HPDE6-E6E7 (cell line): ENCODE results near the gene TICAM2.

Experiments used
- DNase-seq: peaks from one replicate; pipeline ENCODE4 v3.0.0; 2011; ENCODE audit warnings: missing footprints; ENCODE audit errors: extremely low spot score

TICAM2 gene

DNA sequence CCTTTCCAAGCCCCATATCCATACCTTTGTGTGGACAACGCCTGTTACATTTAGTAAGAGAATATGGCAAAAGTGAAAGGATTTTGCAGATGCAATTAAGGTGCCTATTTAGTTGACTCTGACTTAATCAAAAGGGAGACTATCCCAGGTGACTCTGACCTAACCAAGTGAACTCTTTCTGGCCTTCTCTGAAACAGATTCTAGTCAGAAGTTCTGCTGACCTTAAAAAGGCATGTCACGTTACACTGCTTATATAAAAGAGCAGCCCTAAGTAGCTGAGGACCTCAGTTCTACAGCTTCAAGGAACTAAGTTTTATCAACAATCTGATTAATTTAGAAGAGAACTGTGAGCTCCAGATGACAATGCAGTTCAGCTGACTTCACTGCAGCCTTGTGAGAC, 5.7 kb upstream of the TICAM2 start:
- DNase-seq: no peak

DNA sequence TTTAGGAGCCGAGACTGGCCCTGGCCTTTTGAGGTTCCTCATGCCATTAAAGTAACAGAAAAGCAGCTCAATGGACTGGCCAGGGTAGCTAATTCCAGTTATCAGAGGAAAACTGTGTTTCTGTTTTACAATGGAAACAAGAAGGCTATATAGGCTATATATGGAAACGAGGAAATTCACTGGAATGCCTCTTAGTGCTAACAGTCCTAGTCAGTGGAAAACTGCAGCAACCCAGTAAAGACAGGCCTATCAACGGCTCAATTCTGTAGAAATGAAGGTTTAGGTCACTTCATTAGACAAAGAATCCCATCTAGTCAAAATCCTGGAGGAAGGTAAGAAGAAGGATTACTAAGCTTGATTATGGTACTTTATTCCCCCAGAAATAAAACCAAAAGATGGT, 3.2 kb upstream of the TICAM2 start:
- DNase-seq: no peak

DNA sequence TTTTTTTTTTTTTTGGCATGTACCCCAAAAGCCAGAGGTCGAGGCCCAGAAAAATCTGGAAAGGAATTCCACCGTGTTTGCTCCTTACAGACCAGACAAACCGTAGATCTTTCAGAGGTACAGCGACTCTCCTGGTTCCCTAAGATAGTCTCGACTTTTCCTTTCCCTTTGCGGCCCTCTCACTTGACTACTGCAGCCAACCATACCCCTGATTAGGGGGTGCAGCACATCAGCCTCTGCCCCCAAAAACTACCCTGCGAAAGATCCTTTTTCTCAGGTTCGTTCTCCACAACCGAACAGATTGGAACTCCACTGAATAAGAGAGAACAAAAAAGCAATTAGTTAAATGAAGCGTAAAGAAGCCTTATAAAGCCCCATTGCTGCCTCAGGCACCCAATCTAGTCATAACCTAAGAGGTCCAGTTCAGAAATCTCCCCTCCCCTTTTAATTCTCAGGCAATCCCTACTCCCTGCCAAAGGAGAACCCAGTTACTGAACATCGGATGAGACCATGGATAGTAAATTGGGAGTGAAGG, 379 bp upstream of the TICAM2 start:
- DNase-seq: no peak

DNA sequence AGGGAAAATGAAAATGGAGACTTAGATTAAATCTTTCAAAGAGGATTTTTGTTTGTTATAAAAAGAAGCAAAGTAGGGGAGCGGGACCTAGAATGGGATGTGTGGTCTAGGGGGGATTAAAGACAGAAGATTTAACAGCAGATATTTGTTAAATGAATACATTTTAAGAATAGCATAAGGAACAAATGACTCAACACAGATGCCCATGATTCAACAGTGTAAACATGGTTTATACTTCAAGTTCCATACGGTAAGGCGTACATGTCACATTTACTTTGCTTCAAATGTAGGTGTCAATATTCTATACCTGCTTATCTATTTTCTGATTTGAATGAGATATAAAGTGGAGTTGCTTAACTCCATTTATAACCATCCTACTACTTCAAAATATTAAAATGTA, 1.5 kb downstream of the TICAM2 start:
- no peak for DNase-seq

DNA sequence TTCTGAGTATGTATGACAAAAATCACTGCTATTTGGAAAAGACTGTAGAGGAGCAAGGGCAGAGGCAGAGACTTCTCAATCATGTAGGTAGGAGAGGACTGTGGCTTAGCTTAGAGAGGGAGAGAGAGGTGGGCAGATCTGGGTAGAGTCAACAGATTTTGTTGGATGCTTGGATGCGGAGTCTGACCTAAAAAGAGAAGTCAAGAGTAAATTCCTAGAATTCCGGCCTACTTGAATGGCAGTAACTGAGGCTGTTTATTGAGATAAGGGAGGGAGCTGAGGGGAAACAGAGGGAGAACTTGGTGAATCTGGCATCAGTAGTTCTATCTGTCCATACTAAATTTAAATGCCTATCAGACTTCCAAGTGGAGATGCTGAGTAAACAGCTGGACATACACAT, 2.4 kb downstream of the TICAM2 start:
- no peak for DNase-seq

DNA sequence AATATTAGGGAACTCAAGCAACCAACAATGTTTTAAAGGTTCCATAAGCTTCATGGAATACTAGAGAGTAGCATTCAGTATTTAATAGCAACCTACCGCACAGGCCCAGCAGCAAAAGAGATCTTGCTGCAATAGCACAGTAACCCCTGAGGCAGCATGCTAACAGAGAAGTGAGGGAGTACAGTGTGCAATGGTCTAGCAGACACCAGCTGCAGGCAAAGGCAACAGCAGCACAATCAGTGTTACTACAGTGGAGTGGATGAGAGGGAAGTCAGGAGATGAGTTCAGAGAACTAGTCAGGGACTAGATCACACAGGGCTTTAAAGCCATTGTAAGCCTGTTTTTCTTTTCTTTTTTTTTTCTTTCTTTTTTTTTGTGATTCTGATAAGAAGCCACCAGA, 2.8 kb downstream of the TICAM2 start:
- no peak for DNase-seq

DNA sequence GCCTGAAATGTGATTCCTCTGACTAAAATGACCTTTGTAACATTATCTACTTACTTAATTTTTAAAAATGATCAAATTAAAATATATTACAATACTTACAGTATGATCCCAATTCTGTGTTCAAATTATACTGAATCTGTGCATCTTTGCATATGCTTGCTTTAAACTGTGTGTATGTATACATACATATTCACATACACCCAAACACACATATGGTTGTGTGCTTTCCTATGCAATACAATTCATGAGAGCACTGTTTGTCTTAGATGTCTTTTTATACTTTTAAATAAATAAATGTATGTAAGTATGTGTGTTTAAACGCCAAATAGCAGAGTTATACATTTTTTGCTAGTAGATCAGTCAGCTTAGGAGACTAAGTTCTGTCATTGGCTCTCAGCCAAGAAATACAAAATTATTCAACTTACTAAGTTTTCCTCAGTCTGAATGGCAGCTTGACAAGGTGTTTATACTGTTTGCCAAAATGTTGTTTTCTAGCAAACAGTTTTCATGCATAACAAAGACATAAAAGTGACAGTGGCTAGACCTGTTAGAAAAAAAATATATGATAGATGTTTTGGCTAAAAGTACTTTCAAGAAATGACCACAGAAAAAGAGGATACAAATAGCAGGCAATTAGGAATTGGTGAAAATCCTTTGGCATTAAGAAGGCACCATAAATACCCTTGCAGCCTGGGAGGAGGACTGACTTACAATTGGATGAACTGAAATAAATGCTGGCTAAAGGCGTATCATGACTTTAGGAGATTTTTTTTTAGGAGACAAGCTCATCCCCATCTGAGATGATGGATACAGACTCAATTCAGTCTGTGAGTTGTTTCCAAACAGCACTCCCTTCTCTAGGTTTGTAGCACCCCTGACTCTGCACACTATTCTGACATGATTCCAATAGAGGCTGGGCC, 7.9 kb downstream of the TICAM2 start:
- DNase-seq: no peak

DNA sequence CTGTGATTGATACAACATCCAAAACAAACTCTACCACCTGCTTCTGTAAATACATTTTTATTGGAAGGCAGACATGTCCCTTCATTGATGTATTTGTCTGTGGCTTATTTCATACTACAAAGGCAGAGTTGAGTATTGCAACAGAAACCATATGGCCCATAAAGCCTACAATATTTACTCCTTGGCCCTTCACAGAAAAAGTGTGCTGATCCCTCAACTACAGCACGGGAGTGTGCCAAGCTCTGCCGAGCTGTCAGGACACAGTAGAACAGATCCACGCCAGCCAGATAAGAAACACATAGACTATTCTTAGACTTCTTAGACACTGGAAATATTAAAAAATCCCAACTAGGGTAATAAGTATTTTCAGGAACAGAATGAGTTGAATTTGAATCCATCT, 13.2 kb downstream of the TICAM2 start:
- no peak for DNase-seq

DNA sequence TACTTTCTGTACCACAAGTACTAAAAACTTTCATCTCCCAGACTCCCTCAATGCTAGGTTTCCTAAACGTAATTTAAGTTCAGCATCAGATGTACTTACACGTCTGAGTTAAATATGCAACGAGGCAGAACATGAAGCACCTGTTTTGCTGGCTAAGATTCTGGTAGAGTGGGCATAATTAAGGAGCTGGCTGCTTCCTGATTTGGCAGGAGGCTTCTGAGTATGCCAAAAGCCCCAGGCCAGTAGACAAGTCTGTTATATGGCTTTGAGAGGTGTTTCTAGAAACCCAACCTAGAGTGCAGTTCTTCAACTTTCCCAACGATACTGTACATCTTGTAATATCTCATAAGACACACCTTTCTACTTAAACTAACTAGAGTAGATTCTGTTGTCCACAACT, 13.6 kb downstream of the TICAM2 start:
- no peak for DNase-seq

DNA sequence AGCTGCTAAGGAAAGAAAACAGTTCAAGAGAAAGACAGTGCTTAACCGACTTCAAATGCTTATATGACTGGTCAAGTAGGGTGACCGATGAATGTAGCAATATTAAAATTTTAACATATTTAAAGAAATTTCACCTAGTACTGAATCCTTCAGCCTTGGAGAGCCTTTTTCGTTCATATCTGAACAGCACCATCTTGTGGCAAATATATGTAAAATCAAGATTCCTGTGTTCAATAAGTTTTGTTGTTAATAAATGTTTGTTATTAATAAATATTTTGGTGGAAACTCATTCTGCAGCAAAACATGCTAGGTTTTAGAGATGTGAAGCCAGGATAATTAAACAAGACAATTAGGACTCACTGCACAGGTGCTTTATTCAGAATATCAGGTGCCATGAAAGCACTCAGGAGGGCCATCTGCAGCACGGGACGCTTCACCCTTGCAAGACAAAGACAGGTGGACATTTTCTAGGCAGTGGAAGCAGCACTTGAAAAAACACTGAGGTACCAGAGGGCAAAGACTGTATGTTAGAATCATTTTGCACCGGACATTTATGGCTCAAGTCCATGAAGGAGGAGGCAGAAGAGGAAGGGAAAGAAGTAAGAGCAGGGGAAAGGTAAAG, 15.6 kb downstream of the TICAM2 start:
- no peak for DNase-seq

DNA sequence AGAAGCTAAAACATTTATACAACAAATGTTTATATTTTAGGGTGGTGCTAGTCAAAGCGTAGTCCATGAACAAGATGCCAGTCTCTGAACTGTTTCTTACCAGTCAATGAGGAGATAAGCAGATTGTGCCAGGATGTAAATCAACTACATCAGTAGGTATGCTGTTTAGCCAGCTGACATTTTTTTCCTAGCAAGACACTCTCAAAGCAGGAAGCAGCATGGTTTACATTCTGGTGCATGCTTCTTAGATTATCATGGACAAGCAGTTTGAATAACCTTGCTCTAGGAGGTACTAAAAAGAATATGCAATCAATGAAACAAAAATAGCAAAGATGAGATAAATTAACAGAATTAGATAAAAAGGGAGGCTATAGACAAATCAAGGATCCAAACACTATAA, 17.0 kb downstream of the TICAM2 start:
- no peak for DNase-seq

DNA sequence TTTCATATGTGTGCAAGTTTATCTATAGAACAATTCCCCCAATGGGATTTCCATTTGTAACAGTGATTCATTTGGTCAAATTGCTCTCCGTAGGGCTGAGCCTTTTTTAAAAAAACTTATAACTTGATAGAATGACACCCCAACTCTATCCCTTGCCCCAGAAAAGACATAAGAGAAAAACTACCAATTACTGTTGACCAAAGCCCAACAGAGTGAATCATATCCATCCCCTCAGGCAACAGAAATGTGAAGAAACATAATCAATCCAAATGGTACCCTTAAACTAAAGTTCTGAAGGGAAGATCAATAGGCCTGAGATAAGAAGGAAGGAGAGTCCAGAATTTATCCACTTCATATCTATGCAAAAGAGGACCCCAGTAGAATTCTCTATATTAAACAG, 17.8 kb downstream of the TICAM2 start:
- no peak for DNase-seq

DNA sequence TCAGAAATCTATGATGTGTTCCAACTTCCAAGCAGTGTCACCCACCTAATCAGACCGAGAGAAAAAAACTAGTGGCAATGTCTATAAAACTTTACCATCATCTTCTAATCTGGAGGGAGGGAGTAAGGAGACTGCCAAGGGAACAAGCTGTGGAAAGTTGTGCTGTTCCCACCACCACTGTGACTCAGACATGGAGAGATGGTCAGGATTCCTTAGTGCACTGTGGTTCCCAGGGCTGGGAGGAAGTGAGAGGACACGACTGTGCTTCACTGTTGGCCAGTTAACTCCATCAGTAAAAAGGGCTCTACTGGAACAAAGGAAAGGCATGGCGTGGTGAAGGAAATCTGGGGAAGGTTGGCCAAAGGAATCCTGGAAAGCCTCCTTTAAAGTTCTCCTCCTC, 18.8 kb downstream of the TICAM2 start:
- no peak for DNase-seq

DNA sequence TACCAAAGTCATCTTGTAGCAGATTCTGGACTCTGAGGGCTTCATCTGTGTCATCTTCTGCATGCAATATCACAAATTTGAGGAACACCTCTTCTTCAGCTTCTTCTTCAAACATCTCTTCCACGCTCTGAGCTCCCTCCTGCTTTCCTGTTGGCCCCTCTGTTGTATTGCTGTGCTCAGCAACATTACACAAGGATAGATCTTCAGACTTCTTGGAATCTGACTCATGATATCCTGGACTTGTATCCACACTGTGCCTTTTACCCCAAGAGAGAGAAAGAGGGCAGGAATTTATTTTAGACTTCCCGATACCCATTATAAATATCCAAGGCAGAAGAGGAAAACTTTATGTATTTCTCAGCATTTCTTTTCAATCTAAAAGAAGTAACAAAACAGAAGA, 21.3 kb downstream of the TICAM2 start:
- no peak for DNase-seq

DNA sequence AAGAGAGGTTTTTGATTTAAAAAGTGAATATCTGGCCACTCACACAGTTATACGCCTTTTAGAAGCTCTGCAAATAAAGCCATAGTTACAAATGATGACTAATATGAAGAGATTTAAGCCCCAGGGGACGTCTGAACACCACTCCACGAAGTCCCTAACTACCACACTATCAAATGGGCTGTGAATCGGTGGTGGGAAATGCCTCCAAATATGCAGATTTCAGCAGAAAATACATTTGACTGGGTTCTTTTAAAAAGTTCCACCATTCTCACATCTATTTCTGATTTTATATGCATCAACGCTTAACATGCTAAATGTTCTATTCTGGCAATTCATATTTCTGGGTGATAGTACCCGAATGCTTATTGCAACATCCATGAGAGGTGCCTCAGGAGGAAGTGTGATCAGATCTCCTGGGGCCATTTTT, 22.5 kb downstream of the TICAM2 start:
- DNase-seq: no peak

DNA sequence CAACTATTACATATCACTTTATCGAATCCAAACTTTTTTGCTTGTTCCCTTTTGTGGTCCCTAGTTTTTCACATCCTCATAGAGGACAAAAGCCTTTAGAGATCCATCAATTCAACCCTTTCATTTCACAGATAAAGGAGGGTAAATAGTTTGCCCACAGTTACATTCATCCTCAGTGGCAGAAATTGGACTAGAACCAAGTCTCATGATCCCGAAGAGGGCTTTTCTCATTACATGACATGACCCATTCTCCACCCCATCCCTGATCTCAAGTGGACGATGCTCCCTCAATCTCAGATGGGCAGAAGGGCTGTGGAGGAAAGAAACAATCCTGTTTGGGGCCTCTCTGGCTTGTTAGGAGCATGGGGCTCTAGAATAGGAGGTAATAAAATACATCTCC, 23.1 kb downstream of the TICAM2 start:
- DNase-seq: no peak

DNA sequence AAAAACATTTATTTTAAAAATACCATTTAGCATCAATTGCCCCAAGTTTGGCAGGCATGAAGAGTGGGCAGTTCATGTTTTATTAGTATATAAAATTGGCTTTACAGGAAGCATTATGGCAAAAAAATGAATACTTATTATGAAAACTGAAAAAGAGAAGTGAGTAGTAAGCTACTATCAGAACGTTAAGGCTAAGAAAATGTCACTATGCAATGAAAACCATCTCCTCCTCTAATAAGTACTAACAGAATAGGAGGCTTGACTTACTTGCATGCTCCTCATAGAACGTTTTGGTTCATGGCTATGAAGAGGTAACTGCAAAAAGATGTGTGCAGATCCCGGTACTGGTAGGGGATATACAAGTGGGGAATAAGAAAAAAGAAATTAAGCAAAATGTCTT, 23.6 kb downstream of the TICAM2 start:
- DNase-seq: no peak

DNA sequence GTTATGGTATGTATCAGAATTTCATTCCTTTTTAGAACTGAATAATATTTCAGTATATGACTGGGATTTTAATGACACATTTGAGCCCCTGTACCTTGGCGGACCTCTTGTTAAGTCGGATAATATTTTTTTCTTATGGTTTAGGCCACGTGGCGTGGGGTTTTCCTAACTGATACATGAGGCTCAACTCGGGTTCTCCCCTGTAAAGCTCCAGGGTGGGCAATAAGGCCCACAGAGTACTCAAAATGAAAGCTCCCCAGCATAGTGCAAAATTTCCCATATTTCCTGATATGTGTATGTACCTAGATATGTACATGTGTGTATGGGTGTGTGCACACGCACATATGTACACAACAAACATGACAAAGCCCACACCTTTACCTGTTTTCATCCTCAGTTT, 24.5 kb downstream of the TICAM2 start:
- no peak for DNase-seq

DNA sequence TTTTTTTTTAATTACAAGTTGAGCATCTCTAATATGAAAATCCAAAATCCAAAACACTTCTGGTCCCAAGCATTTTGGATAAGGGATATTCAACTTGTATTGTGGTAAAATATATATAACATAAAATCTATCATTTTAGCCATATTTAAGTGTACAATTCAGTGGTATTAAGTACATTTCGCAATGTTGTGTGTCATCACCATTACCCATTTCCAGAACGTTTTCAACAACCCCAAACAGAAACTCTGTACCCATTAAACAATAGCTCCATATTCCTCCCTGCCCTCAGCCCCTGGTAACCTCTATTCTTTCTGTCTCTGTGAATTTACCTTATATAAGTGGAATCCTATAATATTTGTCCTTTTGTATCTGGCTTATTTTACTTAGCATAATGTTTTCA, 24.9 kb downstream of the TICAM2 start:
- no peak for DNase-seq

DNA sequence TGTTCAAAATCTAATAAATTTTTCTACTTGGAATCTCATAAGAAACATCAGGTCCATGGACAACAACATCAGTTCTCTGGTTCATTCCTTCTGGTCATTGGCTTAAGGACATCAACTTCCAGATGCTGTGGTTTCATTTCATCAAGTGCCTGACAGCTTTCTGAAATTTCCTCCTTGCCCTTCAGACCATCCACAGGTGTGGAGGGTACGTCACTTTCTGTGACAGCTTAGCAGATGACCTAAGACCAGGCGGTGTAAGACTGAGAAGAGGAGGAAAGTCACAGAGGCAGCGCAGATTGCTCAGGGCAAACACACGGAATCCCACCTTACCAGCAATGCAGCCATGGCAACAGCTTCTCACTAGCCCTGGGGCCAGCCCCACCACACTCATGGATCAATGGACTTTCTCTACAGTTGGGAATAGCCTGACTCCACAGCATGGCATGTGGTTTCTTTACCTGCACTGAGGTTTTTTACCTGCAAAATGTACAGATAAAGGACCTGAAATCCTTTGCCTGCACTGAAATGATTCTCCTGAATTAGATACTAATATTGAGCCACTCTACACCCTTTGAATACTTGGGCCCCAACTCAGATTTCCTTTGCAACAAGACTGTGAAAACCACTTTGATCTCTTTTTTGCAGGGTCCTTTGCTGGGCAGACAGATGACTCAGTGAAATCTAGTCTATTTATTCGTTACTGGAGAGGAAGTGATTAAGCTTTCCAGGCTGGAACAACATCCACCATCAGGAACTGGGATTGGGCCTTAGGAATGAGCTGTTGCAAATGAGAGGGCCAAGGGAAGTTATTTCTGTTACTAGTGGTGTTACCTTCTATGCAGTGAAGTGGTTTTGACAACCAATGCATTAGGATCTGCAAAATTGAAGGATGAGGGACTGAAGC, 26.9 kb downstream of the TICAM2 start:
- DNase-seq: no peak

DNA sequence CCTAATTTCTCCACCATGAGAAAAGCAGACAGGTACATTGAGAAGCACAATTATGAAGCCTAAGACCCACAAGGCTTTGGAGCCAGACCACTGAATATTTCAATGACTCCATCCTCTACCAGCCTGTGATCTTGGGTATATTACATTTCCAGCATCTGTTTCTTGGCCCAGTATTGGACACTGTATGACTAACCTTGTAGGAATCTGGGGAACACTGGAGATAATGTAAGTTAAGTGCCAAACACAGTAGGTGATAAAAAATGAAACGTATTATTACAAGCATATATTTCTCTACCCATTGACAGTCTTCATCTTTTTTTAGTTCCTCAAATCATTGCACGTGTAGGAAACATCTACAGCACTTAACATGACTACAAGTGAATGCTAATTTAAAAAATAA, 29.1 kb downstream of the TICAM2 start:
- DNase-seq: no peak

DNA sequence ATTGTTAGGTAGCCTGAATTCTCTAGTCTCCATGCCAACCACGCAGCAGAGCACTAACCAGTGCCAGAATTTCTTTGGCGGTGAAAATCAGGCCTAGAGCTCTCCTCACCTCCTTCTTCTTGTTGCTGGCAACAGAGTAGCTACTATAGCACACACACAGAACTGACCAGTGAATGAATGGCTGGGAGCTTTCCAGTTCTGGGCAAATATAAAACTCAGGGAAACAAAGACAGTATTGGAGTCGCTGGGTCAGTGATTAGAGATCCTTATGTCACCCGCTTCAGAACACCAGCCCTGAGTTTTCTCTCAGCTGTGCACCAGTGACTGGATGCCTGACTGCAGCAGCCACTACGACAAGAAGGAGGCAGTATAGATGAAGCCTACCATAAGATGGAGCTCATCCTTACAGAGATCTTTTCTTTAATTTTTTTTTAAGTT, 30.8 kb downstream of the TICAM2 start:
- DNase-seq: no peak
